ENCODE data around the gene BAIAP2L1.

BAIAP2L1 gene

DNA sequence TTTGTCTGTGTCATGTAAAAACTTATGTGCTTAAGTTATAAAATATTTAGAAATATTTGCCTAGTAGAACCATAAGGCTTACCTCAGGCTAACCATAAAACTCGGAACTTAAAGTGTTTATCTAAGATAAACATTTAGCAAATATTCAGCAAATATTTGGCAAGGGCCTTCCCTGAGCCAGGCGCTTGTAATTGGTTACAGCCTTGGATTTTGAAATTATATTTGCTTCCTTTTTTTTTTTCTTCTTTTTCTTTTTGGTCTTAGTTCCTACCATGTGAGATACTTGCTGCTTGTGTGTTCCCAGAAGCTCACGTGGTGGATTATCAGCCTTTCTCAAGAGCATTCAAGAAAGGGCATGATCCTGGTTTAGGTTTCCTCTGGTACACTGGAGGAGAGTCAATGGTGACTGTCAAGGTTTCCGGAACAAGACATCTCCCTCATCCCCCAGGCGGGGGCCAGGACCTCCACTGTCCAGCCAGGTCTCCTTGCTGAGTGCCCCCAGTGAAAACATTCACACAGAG lies 124.6 kb downstream of the BAIAP2L1 start:
- no peak for DNase-seq (ENCODE audit: low spot score)

DNA sequence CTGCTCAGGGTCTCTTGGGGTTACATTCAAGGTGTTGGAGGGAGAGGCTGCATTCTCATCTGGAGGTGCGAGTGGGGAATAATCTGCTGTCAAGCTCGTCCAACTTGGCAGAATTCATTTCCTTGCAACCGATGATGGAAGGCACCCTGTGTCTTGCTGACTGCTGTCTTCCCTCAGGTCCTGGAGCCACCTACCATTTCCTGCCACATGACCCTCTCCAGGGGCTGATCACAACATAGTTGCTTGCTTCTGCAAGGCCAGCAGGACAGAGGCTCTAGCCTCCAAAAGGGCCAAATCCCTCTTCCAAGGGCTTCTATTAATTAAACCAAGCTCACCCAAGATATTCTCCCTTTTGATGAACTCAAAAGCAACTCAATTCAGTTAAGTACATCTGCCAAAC lies 133.6 kb downstream of the BAIAP2L1 start:
- no peak for DNase-seq (ENCODE audit: low spot score)

DNA sequence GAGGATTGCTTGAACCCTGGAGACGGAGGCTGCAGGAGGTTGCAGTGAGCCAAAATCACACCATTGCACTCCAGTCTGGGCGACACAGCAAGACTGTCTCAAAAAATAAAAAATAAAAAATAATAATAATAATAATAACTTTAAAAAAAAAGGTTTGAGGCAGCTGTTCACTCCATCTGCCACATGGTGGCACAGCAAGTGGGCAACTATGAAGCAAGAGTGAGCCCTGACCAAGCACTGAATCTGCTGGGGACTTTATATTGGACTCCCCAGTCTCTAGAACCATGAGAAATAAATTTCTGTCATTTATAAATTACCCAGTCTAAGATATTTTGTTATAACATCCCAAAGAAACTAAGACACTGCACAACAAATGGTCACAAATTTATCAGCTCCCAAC lies 134.1 kb downstream of the BAIAP2L1 start:
- DNase-seq (ENCODE audit: low spot score): no peak

DNA sequence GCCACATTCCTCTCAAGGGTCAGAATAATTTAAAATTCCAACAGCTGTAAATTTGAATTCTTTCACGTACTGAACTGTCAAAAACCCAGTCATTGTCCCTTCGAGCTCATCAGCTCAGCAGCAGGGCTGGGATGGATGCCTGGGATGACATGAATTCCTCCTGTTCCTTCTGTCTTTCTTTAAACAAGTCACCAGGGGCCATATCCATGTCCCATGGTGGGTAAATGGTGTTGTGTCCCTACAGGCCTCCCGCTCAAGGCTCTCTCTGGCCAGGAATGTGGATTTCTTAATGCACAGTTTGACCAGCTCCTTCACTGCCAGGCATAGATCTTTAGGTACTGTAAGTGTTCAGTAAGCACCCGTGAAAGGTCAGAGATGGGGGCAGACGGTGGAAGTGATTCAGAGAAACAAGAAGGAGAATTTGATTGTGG lies 135.0 kb downstream of the BAIAP2L1 start:
- no peak for DNase-seq (ENCODE audit: low spot score)

DNA sequence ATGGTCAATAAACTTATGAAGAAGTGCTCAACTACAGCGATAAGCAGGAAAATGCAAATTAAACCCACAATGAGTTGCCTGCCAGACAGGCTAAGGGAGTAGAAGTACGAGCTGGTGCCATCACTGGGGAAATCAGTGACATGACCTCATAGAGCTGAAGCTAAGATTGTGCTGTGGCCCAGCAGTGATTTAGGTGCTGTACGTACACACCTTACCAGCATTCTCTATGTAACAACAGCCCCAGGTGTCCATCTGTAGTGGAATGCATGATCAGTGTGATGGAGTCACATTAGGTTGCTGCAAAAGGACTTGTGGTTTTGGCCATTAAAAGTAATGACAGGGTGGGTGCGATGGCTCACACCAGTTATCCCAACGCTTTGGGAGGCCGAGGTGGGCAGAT lies 143.2 kb downstream of the BAIAP2L1 start:
- DNase-seq (ENCODE audit: low spot score): no peak

DNA sequence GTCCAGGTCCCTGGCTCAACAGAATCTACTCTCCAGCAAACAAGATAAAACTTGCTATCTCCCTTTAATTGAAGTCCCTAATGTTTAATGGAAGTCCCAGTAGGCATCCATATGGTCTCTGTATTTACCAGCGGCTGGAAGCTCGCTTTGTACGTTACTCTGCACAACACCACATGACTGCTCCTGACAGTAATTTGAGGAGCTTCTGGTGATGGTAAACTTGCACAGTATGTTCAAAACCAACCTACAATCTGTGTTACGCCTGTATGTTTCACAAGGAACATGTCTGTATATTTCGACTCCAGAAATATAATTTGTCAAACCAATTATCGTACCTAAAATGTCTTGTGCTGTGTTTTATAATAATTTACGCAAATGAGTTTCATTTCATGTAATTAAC lies 144.5 kb downstream of the BAIAP2L1 start:
- DNase-seq (ENCODE audit: low spot score): no peak

DNA sequence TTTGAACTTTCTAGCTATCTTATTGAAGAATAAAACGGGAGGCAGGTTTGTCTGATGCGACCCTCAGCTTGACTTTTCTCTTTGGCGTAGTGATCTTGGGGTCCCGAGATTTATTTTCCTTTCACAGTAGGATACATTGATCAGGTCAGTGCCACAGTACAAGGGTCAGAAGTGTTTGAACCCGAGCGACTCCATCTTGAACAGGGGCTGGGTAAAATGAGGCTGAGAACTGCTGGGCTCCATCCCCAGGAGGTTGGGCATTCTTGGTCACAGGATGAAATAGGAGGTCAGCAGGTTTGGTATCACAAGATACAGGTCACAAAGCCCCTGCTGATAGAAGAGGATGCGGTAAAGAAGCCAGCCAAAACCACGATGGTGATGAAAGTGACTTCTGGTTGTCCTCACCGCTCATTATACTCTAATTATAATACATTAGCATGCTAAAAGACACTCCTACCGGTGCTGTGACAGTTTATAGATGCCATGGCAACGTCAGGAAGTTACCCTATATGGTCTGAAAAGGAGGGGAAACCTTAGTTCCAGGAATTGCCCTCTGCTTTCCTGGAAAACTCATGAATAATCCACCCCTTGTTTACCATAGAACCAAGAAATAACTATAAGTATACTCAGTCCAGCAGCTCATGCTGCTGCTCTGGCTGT lies 145.8 kb downstream of the BAIAP2L1 start:
- DNase-seq (ENCODE audit: low spot score): no peak

DNA sequence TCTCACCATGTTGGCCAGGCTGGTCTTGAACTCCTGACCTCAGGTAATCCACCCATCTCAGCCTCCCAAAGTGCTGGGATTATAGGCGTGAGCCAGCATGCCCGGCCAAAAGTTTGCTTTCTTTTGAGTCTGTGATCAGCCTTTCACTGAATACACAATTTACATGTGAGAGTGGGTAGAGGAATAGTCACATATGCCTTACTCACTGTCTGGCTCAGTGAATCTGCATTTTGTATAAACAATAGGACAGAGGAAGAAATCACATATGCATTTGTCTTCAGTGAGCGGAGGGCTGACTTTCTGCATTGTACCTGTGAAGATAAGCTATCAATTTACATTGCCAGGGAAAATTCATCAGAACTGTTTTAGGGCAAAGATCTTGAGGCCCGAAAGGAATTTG lies 146.4 kb downstream of the BAIAP2L1 start:
- DNase-seq (ENCODE audit: low spot score): no peak

DNA sequence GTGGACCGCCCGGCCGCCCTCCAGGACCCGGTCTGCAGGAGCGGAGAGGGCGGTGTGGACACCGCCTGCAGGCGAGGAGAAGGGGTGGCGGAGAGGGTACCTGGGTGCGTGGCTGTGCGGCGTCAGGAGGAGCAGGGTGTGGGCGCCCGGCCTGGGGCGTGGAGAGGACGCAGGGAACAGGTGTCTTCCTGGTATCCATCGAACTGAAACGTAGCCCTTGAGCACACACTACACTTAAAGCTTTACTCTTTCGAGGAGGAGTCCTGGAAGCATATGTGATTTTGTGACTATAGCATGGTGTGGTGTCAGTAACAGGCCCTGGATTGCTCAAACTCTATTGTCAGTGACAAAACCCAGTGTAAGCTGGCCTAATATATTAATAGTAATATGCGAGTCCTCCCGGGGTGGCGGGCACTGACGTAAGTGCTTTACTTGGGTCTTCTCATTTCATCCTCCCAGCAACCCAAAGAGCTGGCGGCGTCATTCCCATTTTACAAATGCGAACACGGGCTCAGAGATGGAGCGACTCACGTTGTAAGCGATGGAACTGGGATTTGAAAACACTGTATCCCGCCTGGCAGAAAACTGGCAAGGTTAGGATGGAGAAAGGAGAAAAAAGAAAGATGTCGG lies 148.3 kb downstream of the BAIAP2L1 start:
- no peak for DNase-seq (ENCODE audit: low spot score)

DNA sequence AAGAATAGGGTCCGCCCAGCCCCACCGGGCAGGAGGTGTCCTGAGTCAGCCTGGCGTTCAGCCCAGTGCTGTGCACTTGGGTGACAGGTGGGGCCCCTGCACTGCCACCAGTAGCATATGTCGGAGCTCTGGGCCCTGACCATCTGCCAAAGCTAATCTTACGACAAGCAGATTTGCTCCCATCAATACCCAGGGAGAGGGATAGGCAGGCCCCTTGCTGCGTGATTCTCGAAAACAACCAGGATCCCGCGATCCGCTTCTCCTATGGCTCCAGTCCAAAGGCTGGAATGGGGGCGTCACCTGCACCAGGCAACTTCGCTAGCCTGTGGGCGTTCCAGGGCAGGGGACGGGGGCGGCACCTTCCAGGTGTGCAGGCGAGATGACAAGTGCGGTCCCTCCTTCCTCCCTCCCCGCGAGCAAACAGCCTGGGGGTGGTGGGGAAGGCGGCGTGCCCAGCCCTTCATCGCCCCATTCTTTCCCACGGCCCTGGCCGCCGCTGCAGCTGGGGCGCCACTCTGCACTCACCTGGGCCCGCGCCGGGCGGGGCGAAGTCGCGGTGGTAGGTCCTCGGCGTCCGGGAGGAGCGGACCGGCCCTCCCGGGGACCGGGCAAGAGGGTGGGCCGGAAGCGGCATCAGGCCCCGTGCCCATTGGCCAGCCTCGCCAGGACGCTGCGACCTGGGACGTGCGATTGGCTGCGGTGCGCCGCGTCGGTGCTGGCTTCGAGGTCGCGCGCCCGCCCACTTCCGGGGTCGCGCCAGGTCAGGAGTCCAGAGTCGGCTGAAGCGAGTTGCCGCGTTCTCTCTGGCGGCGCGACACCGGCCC lies 149.1 kb downstream of the BAIAP2L1 start, which contains the start of gene TECPR1:
Gene TECPR1 (minus strand): TSS at position 632 of the 824 bp plus-strand sequence. CDS start 6,086 bp downstream, outside the sequence.
- DNase-seq (ENCODE audit: low spot score): peak; percentile 99

DNA sequence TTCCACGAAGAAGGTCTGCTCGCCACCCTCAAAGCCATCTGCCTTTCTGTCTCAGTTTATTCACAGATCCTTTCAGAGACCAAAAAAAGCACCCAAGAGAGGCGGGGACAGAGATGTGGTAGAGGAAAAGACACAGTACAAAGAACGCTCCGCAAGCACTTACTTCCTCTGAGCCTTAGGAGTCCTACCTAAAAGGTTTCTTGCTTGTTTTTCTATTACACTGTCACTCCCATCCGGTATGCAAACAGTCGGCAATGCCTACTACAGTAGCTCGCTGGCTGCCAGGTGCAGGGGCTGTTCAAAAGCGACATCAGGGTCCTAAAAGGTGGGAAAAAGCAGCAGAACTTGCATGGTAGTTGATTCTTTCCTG lies 149.7 kb downstream of the BAIAP2L1 start:
- no peak for DNase-seq (ENCODE audit: low spot score)

DNA sequence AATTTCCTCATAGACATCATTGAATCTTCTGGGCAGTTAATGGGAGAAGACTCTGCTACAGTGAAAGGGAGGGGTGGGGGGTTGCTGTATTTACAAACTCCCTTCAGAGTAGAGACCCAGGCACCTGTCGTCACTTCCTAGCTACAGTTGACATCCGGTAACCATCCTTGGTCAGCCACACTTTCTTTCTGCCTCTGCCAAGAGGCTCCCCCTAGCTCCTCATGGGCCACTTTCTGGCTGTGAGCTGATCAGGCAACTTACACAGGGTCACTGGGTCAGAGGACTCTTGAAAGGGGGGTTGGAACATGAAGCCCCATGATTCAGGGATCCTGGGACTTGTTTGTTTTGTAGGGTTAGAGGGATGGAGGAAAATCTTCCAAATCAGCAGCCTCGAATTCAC lies 150.1 kb downstream of the BAIAP2L1 start:
- no peak for DNase-seq (ENCODE audit: low spot score)

DNA sequence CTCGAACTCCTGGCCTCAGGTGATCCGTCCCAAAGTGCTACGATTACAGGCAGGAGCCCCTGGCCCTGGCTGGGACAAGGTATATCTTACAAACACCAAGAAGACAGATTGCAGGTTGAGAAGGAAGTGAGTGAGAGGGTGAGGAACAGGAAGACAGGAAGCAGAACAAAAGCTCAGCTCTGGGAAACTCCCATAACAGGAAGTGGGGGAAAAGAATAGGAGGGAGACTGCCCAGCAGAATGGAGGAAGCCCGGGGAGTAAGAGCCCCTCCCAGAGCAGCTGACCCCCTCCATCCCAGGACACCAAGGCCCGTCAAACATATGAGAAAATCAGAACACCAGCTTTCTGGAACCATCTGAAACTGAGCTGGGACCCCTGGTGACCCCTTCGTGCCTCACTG lies 151.8 kb downstream of the BAIAP2L1 start:
- DNase-seq (ENCODE audit: low spot score): no peak

DNA sequence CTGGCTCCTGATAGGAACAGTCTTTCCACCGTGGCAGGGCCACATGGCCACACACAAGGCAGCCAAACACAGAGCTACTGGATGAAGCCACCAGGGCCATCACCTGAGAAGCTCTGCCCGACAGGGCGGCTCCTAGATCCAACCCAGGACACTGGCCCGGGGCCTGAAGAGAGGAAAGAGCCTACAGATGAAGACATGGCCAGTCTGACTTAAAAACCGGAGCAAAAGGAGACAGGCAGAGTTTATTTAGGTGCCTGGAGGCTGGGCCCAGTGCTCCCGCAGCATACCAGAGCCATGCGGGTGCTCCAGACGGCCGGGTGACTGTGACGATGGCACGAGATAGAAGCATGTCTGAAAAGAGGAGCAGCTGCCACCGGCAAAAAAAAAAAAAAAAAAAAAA lies 152.7 kb downstream of the BAIAP2L1 start:
- no peak for DNase-seq (ENCODE audit: low spot score)

DNA sequence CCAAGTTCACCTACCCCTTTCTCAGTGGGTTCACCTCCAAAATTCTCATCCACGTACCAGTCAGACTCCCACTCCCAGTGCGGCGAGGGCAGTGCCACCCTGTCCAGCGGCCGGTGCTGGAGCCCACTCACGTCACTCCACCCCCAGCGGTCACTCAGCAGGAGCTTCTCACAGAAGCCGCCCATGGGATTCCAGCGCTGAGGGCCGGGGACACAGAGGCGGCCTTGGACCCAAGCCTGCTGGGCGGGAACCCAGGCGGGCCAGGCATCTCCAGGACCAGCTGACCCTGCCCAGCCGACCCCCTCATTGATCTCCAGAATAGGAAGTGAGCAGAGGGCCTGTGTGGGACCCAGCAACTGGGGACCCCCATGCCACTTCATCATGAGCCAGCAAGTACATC lies 156.0 kb downstream of the BAIAP2L1 start:
- no peak for DNase-seq (ENCODE audit: low spot score)

DNA sequence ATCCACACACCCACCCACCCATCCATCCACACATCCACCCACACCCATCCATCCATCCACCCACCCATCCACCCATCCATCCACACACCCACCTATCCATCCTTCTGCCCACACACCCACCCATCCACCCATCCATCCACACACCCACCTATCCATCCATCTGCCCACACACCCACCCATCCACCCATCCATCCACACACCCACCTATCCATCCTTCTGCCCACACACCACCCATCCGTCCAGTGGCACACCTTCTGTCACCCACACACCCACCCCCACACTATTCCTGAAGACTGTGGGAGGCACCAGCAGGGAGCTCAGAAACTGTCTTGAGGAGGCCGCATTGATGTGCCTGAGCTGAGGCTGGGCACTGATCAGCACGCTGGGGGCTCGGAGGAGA lies 158.0 kb downstream of the BAIAP2L1 start:
- DNase-seq (ENCODE audit: low spot score): no peak

DNA sequence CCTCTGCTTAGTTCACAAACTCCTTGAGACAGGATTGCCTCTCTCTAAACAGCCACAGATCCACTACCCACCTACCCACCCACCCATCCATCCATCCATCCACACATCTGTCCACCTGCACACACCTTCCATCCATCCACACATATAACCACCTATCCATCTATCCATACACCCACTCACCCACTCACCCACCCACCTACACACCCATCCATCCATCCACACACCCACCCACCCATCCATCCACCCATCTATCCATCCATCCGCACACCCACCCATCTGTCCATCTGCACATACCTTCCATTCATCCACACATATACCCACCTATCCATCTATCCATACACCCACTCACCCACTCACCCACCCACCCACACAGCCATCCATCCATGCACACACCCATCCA lies 158.5 kb downstream of the BAIAP2L1 start:
- no peak for DNase-seq (ENCODE audit: low spot score)

DNA sequence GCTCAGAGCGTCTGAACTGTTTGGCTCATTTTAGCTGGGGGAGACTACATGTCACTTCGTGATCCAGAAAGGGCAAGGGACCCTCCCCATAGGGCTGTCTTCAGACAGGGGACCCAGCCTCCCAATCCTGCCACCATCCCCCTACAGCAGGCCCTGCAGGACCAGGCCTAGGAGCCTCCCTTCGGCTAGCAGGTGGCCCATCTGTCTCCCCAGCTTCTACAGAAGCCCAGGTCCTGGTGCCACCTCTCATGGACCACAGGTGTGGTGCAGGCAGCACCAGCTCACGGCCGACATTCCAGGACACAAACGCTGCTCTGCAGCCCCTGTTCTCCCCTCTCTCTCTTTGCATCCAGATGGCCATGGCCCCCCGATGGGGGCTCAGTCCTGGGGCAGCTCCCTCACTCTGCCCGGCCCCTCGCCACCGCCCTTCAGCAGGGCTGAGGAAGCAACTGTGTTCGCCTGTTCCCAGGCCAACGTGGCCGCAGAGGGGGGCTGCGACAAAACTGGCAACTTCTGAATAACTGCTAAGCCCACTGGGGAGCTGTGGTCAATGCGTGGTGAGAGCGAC lies 159.1 kb downstream of the BAIAP2L1 start:
- DNase-seq (ENCODE audit: low spot score): no peak

All from LoVo (cell line).